ENCODE results near the gene TBX2. TPM values are rescaled to one million over a fixed set of nuclear protein-coding genes. Genes with fewer than 3 reads are reported as not detected.

Gene TBX2
- total and polyA plus RNA-seq, 2 of the 13 experiments (the other 11 are each of a cell fraction or from before 2014, with no cell fraction given) = 2.8 to 15.3 TPM

- TF ChIP-seq AFF4 (CRISPR knock-in tag; IDR thresholded peaks at IDR 0.05) (no peak; the same call in none of the 2 replicates), SMAD9 (CRISPR knock-in tag; IDR thresholded peaks at IDR 0.05) (0 out of 2 replicates have a peak, but pooled peaks have one; percentile 81), ZNF674 (CRISPR knock-in tag; IDR thresholded peaks at IDR 0.05; ENCODE audit: low read depth) (no peak), SP1 (IDR thresholded peaks at IDR 0.05) (no peak), SP1 (CRISPR knock-in tag; IDR thresholded peaks at IDR 0.05) (no peak), FOXP4 (CRISPR knock-in tag; IDR thresholded peaks at IDR 0.05) (peak; percentile 95), SOX5 (CRISPR knock-in tag; IDR thresholded peaks at IDR 0.05; ENCODE audit: borderline replicate concordance) (peak; percentile 80; the same call in 1 of the 2 replicates), ATF1 (CRISPR knock-in tag; IDR thresholded peaks at IDR 0.05) (no peak; the same call in 1 of the 2 replicates), PHF5A (CRISPR knock-in tag; IDR thresholded peaks at IDR 0.05; ENCODE audit: low read depth, unreplicated experiment) (no peak), DPF2 (CRISPR knock-in tag; IDR thresholded peaks at IDR 0.05; ENCODE audit: borderline replicate concordance, low read depth) (peak; percentile 45; the same call in 1 of the 2 replicates), MNT (IDR thresholded peaks at IDR 0.05) (no peak; the same call in 1 of the 2 replicates), CBX5 (CRISPR knock-in tag; IDR thresholded peaks at IDR 0.05; ENCODE audit: borderline replicate concordance) (peak; percentile 89; the same call in 1 of the 2 replicates), ZNF841 (CRISPR knock-in tag; IDR thresholded peaks at IDR 0.05; ENCODE audit: borderline replicate concordance) (no peak), ZNF496 (CRISPR knock-in tag; IDR thresholded peaks at IDR 0.05; ENCODE audit: insufficient replicate concordance) (no peak), ZNF432 (CRISPR knock-in tag; IDR thresholded peaks at IDR 0.05; ENCODE audit: borderline replicate concordance) (no peak), SATB2 (CRISPR knock-in tag; IDR thresholded peaks at IDR 0.05) (no peak), GABPB1 (CRISPR knock-in tag; IDR thresholded peaks at IDR 0.05) (peak; percentile 19; the same call in 1 of the 2 replicates), ZNF772 (CRISPR knock-in tag; IDR thresholded peaks at IDR 0.05) (peak; percentile 89; the same call in 1 of the 2 replicates), TRIM22 (IDR thresholded peaks at IDR 0.05) (no peak), ZNF430 (CRISPR knock-in tag; IDR thresholded peaks at IDR 0.05) (no peak)
These were observed 32.8 kb upstream of the TBX2 start (continued) for GRCh38 chr17:61366715-61367413.
